Hepatocyte (in vitro differentiated cells): ENCODE results near the gene DOHH. TPM values are rescaled to one million over a fixed set of nuclear protein-coding genes. Genes with fewer than 3 reads are reported as not detected.

ENCODE experiments used
- DNase-seq: peaks from one replicate; pipeline ENCODE4 v3.0.0-alpha.2; 2016; ENCODE audit warnings: low spot score
- H2AFZ ChIP-seq: fragments of 200-600 bp; sonication (generic); 2 replicates; pipeline ENCODE4 v1.6.0; 2016; ENCODE audit warnings: antibody characterized with exemption, mild to moderate bottlenecking
- H3K27ac ChIP-seq: fragments of 200-600 bp; sonication (generic); 2 replicates; pipeline ENCODE4 v1.5.1; 2016; ENCODE audit warnings: mild to moderate bottlenecking
- H3K27me3 ChIP-seq: fragments of 200-600 bp; sonication (generic); 2 replicates; pipeline ENCODE4 v1.6.1; 2016
- H3K36me3 ChIP-seq: fragments of 200-600 bp; sonication (generic); replicated peaks from 2 replicates; pipeline ENCODE4 v1.5.1; 2016; ENCODE audit warnings: low read depth; ENCODE audit not compliant: insufficient read depth
- H3K4me1 ChIP-seq: fragments of 200-600 bp; sonication (generic); 2 replicates; pipeline ENCODE4 v1.5.1; 2016; ENCODE audit warnings: mild to moderate bottlenecking, moderate library complexity; ENCODE audit not compliant: insufficient read depth
- H3K4me2 ChIP-seq: fragments of 200-600 bp; sonication (generic); 2 replicates; pipeline ENCODE4 v1.6.0; 2016
- H3K4me3 ChIP-seq: fragments of 200-600 bp; sonication (generic); 2 replicates; pipeline ENCODE4 v1.5.1; 2016; ENCODE audit warnings: mild to moderate bottlenecking
- H3K79me2 ChIP-seq: fragments of 200-600 bp; sonication (generic); 2 replicates; pipeline ENCODE4 v1.6.0; 2017; ENCODE audit warnings: mild to moderate bottlenecking
- H3K9me2 ChIP-seq: fragments of 200-600 bp; sonication (generic); replicated peaks from 2 replicates; pipeline ENCODE4 v1.6.0; 2017; ENCODE audit warnings: mild to moderate bottlenecking; ENCODE audit not compliant: insufficient read depth
- H3K9me3 ChIP-seq: fragments of 200-600 bp; sonication (generic); 2 replicates; pipeline ENCODE4 v1.5.1; 2016; ENCODE audit warnings: low read depth, mild to moderate bottlenecking
- H4K20me1 ChIP-seq: fragments of 200-600 bp; sonication (generic); 2 replicates; pipeline ENCODE4 v1.6.0; 2016; ENCODE audit warnings: mild to moderate bottlenecking; ENCODE audit not compliant: insufficient read depth, poor library complexity, severe bottlenecking
- EZH2 ChIP-seq: fragments of 200-600 bp; sonication (generic); IDR thresholded peaks from 2 replicates; pipeline ENCODE4 v1.6.1; 2016; ENCODE audit warnings: antibody characterized with exemption, mild to moderate bottlenecking, borderline replicate concordance
- EZH2phosphoT487 ChIP-seq: fragments of 200-600 bp; sonication (generic); IDR thresholded peaks from one replicate; pipeline ENCODE4 v1.6.1; 2018; ENCODE audit warnings: antibody characterized with exemption, mild to moderate bottlenecking, low read depth, moderate library complexity; ENCODE audit not compliant: unreplicated experiment, severe bottlenecking
- WGBS: methylation state at CpG from one replicate; pipeline ENCODE4 v1.1.6; 2016; ENCODE audit warnings: low lambda C conversion rate; ENCODE audit errors: missing lambda C conversion rate; 5-methylcytosine and 5-hydroxymethylcytosine counted together
- polyA plus RNA-seq: library from polyadenylated mRNA; unstranded; fragments of >200 nt; fragmentation: Nextera tagmentation; extraction: Ambion mirVana; gene quantifications from 2 replicates; pipeline ENCODE4 v1.2.1, GENCODE V29; 2016
- total RNA-seq: library from RNA; depleted of rRNA; stranded (reverse); fragments of >200 nt; gene quantifications from 2 replicates; pipeline ENCODE4 v1.2.3, GENCODE V29; 2014
- TF ChIP-seq, protein P1 (sequence below): fragments of 200-600 bp; sonication (generic); IDR thresholded peaks from 2 replicates; pipeline ENCODE4 v1.5.1; 2016; ENCODE audit warnings: antibody characterized with exemption, mild to moderate bottlenecking; ENCODE audit not compliant: poor library complexity

Gene DOHH
- total and polyA plus RNA-seq, 2 experiments from 2014 or later = 14.9 to 17.6 TPM

DNA sequence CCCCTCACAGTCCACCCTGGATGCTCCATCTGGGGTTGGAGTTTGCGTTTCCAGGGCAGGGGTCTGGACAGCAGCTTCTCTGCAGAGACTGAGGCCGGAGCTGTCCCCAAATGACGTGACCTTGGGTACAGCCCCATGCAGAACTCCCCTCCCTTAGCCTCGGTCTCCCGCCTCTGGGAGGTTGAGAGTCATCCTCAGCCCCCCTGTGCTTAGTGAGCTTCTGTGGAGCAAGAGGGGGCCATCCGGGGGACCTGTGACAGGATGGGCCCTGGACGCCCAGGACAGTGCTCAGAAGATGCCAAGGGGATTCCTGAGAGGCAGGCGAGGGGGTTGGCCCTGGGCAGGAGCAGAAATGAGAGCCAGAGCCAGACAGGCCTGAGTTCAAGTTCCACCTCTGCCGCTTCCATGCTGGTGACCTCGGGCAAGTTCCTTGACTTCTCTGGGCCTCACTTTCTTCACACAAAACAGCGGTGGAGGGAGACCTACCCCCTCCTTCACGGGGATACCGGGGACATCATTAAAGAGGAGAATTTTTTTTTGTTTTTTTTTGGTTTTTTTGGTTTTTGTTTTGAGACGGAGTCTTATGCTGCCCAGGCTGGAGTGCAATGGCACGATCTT is 40.4 kb downstream of the DOHH start:
- Histone ChIP-seq H3K79me2 (no peaks in the 10 kb centered on the region), H3K9me2 (no peaks in the 10 kb centered on the region), H3K27me3 (peaks cover 17% of the 10 kb centered on the region), H3K4me3 (no peak overlapping the region), H4K20me1 (no peaks in the 10 kb centered on the region), H2AFZ (no peak overlapping the region), H3K4me2 (no peak overlapping the region), H3K36me3 (no peaks in the 10 kb centered on the region), H3K27ac (peak overlapping the region; percentile 67), H3K9me3 (no peaks in the 10 kb centered on the region), H3K4me1 (peaks cover 47% of the 10 kb centered on the region)
- 85% methylated on average over 15 of the region's 15 CpGs for WGBS
- DNase-seq = no peak
- no peak for TF ChIP-seq EZH2phosphoT487
- no peak for TF ChIP-seq EZH2
- TF ChIP-seq, protein P1, sequence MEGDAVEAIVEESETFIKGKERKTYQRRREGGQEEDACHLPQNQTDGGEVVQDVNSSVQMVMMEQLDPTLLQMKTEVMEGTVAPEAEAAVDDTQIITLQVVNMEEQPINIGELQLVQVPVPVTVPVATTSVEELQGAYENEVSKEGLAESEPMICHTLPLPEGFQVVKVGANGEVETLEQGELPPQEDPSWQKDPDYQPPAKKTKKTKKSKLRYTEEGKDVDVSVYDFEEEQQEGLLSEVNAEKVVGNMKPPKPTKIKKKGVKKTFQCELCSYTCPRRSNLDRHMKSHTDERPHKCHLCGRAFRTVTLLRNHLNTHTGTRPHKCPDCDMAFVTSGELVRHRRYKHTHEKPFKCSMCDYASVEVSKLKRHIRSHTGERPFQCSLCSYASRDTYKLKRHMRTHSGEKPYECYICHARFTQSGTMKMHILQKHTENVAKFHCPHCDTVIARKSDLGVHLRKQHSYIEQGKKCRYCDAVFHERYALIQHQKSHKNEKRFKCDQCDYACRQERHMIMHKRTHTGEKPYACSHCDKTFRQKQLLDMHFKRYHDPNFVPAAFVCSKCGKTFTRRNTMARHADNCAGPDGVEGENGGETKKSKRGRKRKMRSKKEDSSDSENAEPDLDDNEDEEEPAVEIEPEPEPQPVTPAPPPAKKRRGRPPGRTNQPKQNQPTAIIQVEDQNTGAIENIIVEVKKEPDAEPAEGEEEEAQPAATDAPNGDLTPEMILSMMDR = no peak

DNA sequence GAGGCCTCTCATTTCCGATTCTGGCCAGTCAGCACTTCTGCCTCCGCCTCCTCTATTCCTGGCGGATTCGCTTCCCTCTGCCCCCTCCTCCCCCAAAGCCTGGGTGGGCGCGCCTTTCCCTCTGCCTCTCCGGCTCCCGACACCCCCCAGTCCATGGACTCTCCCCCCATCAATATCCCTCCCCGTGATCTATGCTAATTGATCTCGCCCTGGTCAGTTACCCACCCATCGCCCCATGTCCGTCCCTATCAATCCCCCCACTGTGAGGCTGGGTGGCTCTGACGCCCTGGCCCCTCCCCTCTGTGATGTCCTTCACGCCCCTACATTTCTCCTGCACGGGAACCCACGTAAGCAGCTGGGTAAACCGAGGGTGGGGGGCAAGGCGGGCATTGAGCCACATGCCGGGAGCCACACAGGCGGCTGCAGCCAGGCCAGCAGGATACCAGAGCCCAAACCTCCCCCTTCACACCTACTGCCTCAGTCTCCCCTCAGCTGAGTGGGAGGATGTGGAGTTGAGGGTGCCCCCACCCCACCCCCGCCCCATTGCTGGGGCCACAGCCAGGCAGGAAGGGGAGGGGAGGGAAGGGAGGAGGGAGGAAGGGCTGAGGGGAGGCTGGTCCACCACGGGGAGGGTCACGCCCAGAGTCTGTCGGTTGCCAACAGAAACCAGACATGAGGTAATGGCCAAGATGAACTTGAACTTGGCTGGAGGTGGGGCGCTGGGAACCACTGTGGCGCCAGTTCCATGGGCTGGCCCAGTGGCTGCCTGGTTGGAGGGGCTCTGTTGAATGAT is 41.2 kb downstream of the DOHH start:
- Histone ChIP-seq H3K36me3 (no peaks in the 10 kb centered on the region), H3K79me2 (no peaks in the 10 kb centered on the region), H3K4me2 (peak overlapping the region; percentile 68), H3K9me3 (no peaks in the 10 kb centered on the region), H3K27ac (peak overlapping the region; percentile 87), H4K20me1 (no peaks in the 10 kb centered on the region), H3K4me3 (no peak overlapping the region), H3K9me2 (no peaks in the 10 kb centered on the region), H3K27me3 (peaks cover 17% of the 10 kb centered on the region), H2AFZ (no peak overlapping the region), H3K4me1 (peaks cover 42% of the 10 kb centered on the region)
- TF ChIP-seq EZH2phosphoT487 = no peak
- TF ChIP-seq, protein P1 = no peak
- no peak for TF ChIP-seq EZH2
- 15% methylated on average over 15 of the region's 26 CpGs for WGBS
- DNase-seq = peak; percentile 85

DNA sequence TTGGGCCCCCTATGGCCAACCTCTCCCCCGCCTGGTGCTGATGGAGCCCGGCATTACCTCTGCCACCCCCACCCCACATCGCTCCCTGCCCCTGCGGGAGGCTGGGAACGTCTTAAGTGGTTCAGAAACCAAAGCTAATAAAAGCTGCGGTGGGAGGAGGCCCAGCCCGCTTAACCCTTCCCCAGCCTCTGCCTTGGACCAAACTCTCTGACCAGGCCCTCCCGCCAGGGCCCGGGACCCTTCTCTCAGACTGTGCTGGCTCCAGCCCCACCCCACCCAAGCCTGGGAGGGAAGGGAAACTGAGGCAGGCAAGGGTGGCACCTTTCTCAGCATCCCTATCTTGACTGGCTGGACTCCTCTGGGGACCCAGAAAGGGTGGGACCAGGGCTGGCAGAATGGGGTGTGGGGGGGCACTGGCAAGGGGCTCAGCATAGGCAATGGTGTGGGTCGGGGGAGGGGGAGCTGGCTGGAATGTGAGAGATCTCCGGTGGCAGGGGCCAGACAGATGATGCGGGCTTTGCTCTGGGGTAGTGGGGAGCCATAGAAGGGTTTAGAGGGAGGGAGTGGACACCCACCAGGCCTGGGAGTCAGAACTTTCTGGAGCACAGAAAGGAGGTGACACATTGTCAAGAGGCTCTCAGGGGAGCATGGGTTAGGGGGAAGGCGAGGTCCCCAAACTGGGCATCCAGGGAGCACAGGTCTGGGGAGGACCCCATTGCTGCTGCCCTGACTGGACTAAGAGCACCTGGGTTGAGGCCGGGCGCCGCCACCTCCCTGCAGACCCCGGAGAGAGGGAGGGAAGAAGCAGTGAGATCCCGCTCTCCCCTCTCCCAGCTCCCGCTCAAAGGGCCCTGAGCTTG is 42.0 kb downstream of the DOHH start:
- Histone ChIP-seq H3K4me3 (no peak overlapping the region), H3K27ac (peak overlapping the region; percentile 87), H3K27me3 (peaks cover 10% of the 10 kb centered on the region), H2AFZ (no peak overlapping the region), H3K79me2 (no peaks in the 10 kb centered on the region), H3K4me1 (peaks cover 34% of the 10 kb centered on the region), H3K36me3 (no peaks in the 10 kb centered on the region), H3K4me2 (peak overlapping the region; percentile 68), H3K9me2 (no peaks in the 10 kb centered on the region), H4K20me1 (no peaks in the 10 kb centered on the region), H3K9me3 (no peaks in the 10 kb centered on the region)
- peak; percentile 48 for DNase-seq
- WGBS = 24% methylated on average over 14 of the region's 19 CpGs
- TF ChIP-seq, protein P1 = no peak
- TF ChIP-seq EZH2 = no peak
- no peak for TF ChIP-seq EZH2phosphoT487
